GM12872 (cell line): ENCODE measurements around the gene CBX5.

Experiments used
- TF ChIP-seq, protein P1 (sequence below): IDR thresholded peaks from 3 replicates; pipeline ENCODE4 v1.5.1; 2011; ENCODE audit warnings: low read depth, mild to moderate bottlenecking, low read length, moderate library complexity; ENCODE audit not compliant: insufficient read depth

CBX5 gene

GRCh38 chr12:54286042-54287030 lies 6.4 kb upstream of the CBX5 start:
- TF ChIP-seq, protein P1, sequence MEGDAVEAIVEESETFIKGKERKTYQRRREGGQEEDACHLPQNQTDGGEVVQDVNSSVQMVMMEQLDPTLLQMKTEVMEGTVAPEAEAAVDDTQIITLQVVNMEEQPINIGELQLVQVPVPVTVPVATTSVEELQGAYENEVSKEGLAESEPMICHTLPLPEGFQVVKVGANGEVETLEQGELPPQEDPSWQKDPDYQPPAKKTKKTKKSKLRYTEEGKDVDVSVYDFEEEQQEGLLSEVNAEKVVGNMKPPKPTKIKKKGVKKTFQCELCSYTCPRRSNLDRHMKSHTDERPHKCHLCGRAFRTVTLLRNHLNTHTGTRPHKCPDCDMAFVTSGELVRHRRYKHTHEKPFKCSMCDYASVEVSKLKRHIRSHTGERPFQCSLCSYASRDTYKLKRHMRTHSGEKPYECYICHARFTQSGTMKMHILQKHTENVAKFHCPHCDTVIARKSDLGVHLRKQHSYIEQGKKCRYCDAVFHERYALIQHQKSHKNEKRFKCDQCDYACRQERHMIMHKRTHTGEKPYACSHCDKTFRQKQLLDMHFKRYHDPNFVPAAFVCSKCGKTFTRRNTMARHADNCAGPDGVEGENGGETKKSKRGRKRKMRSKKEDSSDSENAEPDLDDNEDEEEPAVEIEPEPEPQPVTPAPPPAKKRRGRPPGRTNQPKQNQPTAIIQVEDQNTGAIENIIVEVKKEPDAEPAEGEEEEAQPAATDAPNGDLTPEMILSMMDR, result no peak

DNA sequence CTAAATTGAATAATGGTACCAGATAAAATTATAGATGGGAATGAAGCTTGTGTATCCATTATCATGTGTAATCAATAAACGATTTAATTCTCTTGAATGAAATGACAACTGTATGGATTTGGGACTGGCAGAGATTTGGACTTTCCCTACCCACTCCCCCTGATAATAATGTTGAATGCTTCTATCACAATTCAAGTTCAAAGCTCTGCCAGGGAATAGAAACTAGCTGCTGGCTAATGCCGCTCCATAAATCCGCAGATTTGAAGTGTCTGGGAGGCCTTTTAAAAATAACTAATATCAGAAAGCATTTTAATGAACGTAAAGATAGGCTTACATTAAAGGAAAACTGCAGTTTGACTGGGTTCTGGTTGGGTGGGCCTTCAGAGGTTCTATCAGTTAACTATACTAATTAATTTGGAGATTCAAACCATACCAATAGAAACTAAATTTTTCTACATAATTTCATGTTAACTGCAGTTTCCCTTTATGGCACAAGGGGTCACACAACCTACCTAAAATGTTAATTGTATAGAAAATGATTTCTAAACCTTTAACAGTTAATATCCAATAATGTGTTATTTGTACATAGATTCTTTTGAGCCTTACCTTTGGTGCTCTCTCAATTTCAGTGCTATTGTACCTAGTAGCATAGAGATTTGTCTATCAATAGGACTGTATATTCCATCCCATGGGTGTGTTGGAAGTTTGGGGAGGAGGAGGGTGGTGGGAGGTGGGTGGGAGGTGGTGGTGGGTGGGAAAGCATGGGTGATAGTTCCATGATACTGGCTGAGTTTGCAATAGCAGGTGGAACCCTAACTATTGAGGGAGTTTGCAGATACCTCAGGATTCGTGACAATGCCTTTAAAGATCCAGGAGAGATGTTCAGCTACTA lies 5.5 kb upstream of the CBX5 start:
- TF ChIP-seq, protein P1, result no peak; the same call in 2 of the 3 replicates

DNA sequence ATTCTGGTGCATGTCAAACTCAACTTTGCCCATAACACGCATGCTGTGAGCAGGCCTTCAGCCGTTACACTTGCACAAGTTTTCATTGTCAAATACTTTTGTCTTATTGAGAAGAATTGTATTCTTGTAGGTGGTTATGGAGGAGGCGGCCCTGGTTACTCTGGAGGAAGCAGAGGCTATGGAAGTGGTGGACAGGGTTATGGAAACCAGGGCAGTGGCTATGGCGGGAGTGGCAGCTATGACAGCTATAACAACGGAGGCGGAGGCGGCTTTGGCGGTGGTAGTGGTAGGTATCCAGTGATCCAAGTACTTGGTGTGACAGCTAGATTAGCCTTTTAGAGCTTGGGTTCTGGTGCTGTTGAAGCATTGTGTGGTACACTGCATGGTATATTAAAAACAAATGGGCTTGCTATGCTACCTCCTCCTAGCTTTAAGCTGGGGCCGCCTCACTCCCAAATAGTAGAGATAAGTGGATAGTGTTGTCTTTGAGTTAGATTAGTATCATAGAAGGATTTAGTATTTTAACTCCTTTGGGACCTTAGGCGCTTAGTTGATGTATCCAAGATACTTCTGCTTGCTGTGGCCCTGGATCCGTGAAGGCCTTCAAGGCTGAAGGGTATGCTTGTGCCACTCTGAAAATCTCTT lies 3.1 kb upstream of the CBX5 start:
- TF ChIP-seq, protein P1, result no peak

- TF ChIP-seq, protein P1, result no peak
These were observed 742 bp upstream of the CBX5 start, which contains the start of gene HNRNPA1 for GRCh38 chr12:54280468-54281260. TSS of gene HNRNPA1 (plus strand) at chr12:54280726. CDS start at chr12:54280808, 82 bp downstream.

- TF ChIP-seq, protein P1, result no peak
These were observed 693 bp downstream of the CBX5 start for GRCh38 chr12:54279227-54279631.

- TF ChIP-seq, protein P1, result no peak
These were observed 2.1 kb downstream of the CBX5 start for GRCh38 chr12:54277823-54278276.
